Lower lobe of right lung (tissue), 2 donors: ENCODE data around the gene LHX2. TPM values are rescaled to one million over a fixed set of nuclear protein-coding genes. Genes with fewer than 3 reads are reported as not detected.

ENCODE experiments used
- ATAC-seq, 2 donors: fragments of 200-7000 bp; cut with Tn5 transposase; one replicate each; pipeline ENCODE4 v1.9.1; 2020 to 2022; ENCODE audit warnings: mild to moderate bottlenecking in 2 of 2, moderate library complexity in 2 of 2
- DNase-seq: peaks from one replicate; pipeline ENCODE4 v3.0.0-alpha.2; 2020
- H3K27ac ChIP-seq: fragments of 200-600 bp; one replicate; pipeline ENCODE4 v1.8.0; 2022
- H3K27me3 ChIP-seq: fragments of 200-600 bp; one replicate; pipeline ENCODE4 v1.8.0; 2022; ENCODE audit warnings: low read depth
- H3K36me3 ChIP-seq: fragments of 200-600 bp; one replicate; pipeline ENCODE4 v1.8.0; 2022; ENCODE audit warnings: mild to moderate bottlenecking
- H3K4me1 ChIP-seq: fragments of 200-600 bp; one replicate; pipeline ENCODE4 v1.8.0; 2022
- H3K4me3 ChIP-seq: fragments of 200-600 bp; one replicate; pipeline ENCODE4 v1.8.0; 2022; ENCODE audit warnings: mild to moderate bottlenecking
- H3K9me3 ChIP-seq: fragments of 200-600 bp; one replicate; pipeline ENCODE4 v1.8.0; 2022
- CTCF ChIP-seq: fragments of 200-600 bp; IDR thresholded peaks from one replicate; pipeline ENCODE4 v1.8.0; 2022; ENCODE audit warnings: antibody characterized with exemption, mild to moderate bottlenecking
- intact Hi-C: fragments of 100-400 bp; cut with DNase I; formaldehyde crosslinking; loops from one replicate; pipeline ENCODE4 v1.11.0; 2022
- total RNA-seq: library from RNA; stranded (reverse); fragmentation: NEBNext Ultra II Directional; extraction: Animal tissue kit (Norgen Biotek cat#: 25700); gene quantifications from one replicate; pipeline ENCODE4 v1.2.1, GENCODE V29; 2021
- donor health status: DM: no; HTN: yes; CAD: no; lungs with severe emphysema.

The LHX2 gene
- total RNA-seq, 1 donor from 2014 or later: not detected

- Histone ChIP-seq H3K4me3 (no peak overlapping the region), H3K4me1 (peaks cover 60% of the 10 kb centered on the region), H3K9me3 (no peaks in the 10 kb centered on the region), H3K27me3 (peaks cover 100% of the 10 kb centered on the region), H3K27ac (no peak overlapping the region), H3K36me3 (no peaks in the 10 kb centered on the region)
- DNase-seq: no peak
- intact Hi-C loops: no loop called here
- TF ChIP-seq CTCF: no peak
- no peak for ATAC-seq
Measured at GRCh38 chr9:124014211-124014955, 2.8 kb downstream of the LHX2 start.

- Histone ChIP-seq H3K9me3 (no peaks in the 10 kb centered on the region), H3K27ac (no peak overlapping the region), H3K36me3 (no peaks in the 10 kb centered on the region), H3K4me3 (no peak overlapping the region), H3K27me3 (peaks cover 100% of the 10 kb centered on the region), H3K4me1 (peaks cover 60% of the 10 kb centered on the region)
- TF ChIP-seq CTCF: no peak
- no peak for DNase-seq
- no peak for ATAC-seq
- intact Hi-C loops: no loop called here
Measured at GRCh38 chr9:124014956-124015660, 3.5 kb downstream of the LHX2 start.

- Histone ChIP-seq H3K4me3 (no peak overlapping the region), H3K27ac (no peak overlapping the region), H3K27me3 (peaks cover 100% of the 10 kb centered on the region), H3K9me3 (no peaks in the 10 kb centered on the region), H3K36me3 (no peaks in the 10 kb centered on the region), H3K4me1 (peaks cover 58% of the 10 kb centered on the region)
- intact Hi-C loops: no loop called here
- DNase-seq: no peak
- ATAC-seq: no peak
- TF ChIP-seq CTCF: no peak
Measured at GRCh38 chr9:124015661-124016131, 4.1 kb downstream of the LHX2 start.

GRCh38 chr9:124016175-124017050, 4.8 kb downstream of the LHX2 start:
- no peak overlapping the region for H3K4me3 ChIP-seq
- ATAC-seq: no peak
- H3K36me3 ChIP-seq: no peaks in the 10 kb centered on the region
- H3K9me3 ChIP-seq: no peaks in the 10 kb centered on the region
- no peak for DNase-seq
- H3K27ac ChIP-seq: no peak overlapping the region
- no peak for TF ChIP-seq CTCF
- H3K27me3 ChIP-seq: peaks cover 100% of the 10 kb centered on the region
- H3K4me1 ChIP-seq: peaks cover 51% of the 10 kb centered on the region
- intact Hi-C loops: no loop called here
